ENCODE data around the gene WRNIP1.

DNA sequence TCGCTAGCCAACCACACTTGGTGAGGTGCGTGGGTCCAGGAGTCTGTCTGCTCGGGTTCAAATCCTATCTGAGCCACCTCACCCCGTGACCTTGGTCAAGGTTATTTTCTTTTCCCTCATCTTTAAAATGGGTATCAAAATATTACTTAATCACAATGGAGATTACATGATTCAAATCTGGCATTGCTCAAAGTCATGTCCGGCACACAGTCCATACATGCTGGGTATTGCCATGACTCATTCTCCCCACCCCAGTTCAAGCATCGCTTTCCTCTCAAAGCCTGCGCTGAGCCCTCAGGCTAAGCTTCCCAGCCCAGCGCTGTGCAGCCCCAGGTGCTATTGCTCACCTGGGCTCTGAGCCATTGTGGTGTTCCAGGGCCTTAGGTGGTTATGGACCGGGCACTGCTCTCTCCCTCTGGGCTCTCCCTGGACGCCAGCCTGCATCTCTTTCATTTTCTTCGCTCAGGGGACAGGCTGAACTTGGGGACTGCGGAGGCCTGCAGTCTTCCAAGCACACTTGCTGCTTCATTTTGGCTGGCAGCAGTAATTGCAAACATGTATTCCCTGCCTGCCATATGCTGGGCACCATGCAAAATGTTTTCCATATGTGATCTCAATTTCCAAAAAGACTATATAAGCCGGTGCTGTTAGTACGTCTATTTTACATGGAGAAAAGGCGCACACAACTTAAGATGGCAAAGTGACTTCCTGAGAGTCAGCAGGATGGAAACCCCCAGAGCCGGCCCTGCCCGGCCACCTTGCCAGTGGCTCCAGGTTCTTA is 27.3 kb downstream of the WRNIP1 start:
- TF ChIP-seq, protein P1, sequence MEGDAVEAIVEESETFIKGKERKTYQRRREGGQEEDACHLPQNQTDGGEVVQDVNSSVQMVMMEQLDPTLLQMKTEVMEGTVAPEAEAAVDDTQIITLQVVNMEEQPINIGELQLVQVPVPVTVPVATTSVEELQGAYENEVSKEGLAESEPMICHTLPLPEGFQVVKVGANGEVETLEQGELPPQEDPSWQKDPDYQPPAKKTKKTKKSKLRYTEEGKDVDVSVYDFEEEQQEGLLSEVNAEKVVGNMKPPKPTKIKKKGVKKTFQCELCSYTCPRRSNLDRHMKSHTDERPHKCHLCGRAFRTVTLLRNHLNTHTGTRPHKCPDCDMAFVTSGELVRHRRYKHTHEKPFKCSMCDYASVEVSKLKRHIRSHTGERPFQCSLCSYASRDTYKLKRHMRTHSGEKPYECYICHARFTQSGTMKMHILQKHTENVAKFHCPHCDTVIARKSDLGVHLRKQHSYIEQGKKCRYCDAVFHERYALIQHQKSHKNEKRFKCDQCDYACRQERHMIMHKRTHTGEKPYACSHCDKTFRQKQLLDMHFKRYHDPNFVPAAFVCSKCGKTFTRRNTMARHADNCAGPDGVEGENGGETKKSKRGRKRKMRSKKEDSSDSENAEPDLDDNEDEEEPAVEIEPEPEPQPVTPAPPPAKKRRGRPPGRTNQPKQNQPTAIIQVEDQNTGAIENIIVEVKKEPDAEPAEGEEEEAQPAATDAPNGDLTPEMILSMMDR (IDR thresholded peaks at IDR 0.05) = no peak
- no peak for TF ChIP-seq POLR2A (IDR thresholded peaks at IDR 0.05)

All from esophagus squamous epithelium (tissue), 4 donors.